Heart left ventricle (tissue), 13 donors: ENCODE results near the gene TP53TG5.

ENCODE experiments used
- CTCF ChIP-seq, 12 donors: fragments of 200-600 bp; sonication (generic) in 4 of 12; IDR thresholded peaks; one replicate each; pipeline versions ENCODE4 v1.5.0 to v1.8.0; 2018 to 2022; ENCODE audit warnings: antibody characterized with exemption in 12 of 12, mild to moderate bottlenecking in 5 of 12
- POLR2A ChIP-seq, 2 donors: fragments of 450-650 bp; IDR thresholded peaks; one replicate each; pipeline ENCODE4 v1.6.1; 2017; ENCODE audit warnings: antibody characterized with exemption in 2 of 2, mild to moderate bottlenecking in 2 of 2, moderate library complexity in 2 of 2
- donor health status: ischemic (EF 13 %, LVEDD 7.1; RV severe dilation, severe dysfunction).
- donor health status: DM: no; HTN: yes; CAD: no.
- donor health status: DM: no; HTN: no; CAD: no.
- donor health status: ischemic (EF 25% LVEDD 6.9; RV normal size, moderate dysfunction).
- donor health status: ischemic (EF 25% LVEDD 5.7; RV mildly dilated, moderate dysfunction).
- donor health status: ischemic (EF 35%, LVEDD 5.7; RV mildly dilated, moderate dysfunction).
- donor health status: nonischemic (EF 11% LVEDD 7.7; RV severe dilation, severe dysfunction).
- donor health status: DM: yes; HTN: yes; CAD: no.
- donor health status: PGD.
- donor health status: ischemic (EF 29% LVEDD 5.4; RV normal size, mild dysfunction).
- donor health status: nonischemic (EF 23%, LVEDD 6.1; RV moderate dilation, normal function).

- TF ChIP-seq CTCF (IDR thresholded peaks at IDR 0.05) (no peak), POLR2A (IDR thresholded peaks at IDR 0.05) (no peak)
Observed at GRCh38 chr20:45347297-45347935, 30.7 kb downstream of the TP53TG5 start.
